HepG2 (cell line): ENCODE data around the gene CYP2U1. TPM values are rescaled to one million over a fixed set of nuclear protein-coding genes. Genes with fewer than 3 reads are reported as not detected.

Experiments used
- ATAC-seq: fragments of 200-7000 bp; cut with Tn5 transposase; 3 replicates; pipeline ENCODE4 v1.9.1; 2020; ENCODE audit warnings: mild to moderate bottlenecking, moderate library complexity
- BruUV-seq: library from RNA; stranded (reverse); fragments of 400-500 nt; replicated peaks from 2 replicates; lab custom pipeline; 2021; lab: Mats Ljungman, UMichigan
- CTCF ChIA-PET: fragments of 300-600 bp; formaldehyde crosslinking; extraction: SDS; loops from one replicate; lab custom pipeline; 2021; ENCODE audit warnings: low total read pairs, inconsistent platforms, low intra/inter-chr PET ratio; lab: Yijun Ruan, JAX
- POLR2A ChIA-PET: fragments of 350-600 bp; sonication (Branson Sonifier 250); formaldehyde crosslinking; loops from one replicate; lab custom pipeline; 2020; ENCODE audit warnings: antibody characterized with exemption, inconsistent platforms; lab: Yijun Ruan, JAX
- DNase-seq: peaks from one replicate; pipeline ENCODE4 v3.0.0-alpha.2; 2015; ENCODE audit warnings: low spot score
- FAIRE-seq: peaks from 3 replicates; lab custom pipeline; 2011; peaks lifted over from hg19 to GRCh38; lab: Jason Lieb, UNC
- H2AFZ ChIP-seq: one replicate; pipeline ENCODE4 v1.6.1; 2011; ENCODE audit warnings: low read length, inconsistent platforms
- H3K27ac ChIP-seq: fragments of 300-600 bp; 3 replicates; pipeline ENCODE4 v1.8.0; 2011; ENCODE audit warnings: mixed run types, mild to moderate bottlenecking, mixed read lengths, low read length, inconsistent platforms; ENCODE audit not compliant: insufficient read depth; ENCODE audit errors: extremely low read length
- H3K27me3 ChIP-seq, 2 experiments: fragments of 200-600 bp in 1 of 2; 2 replicates in 1 of 2; 3 replicates in 1 of 2; pipeline versions ENCODE4 v1.6.0 to v1.8.0; 2011; ENCODE audit warnings: low read length in 2 of 2, mild to moderate bottlenecking in 2 of 2, moderate library complexity in 2 of 2, inconsistent platforms in 1 of 2; ENCODE audit not compliant: insufficient read depth in 2 of 2, control insufficient read depth in 1 of 2
- H3K36me3 ChIP-seq, 2 experiments: fragments of 200-600 bp in 1 of 2; replicated peaks in 1 of 2; 2 replicates in 1 of 2; 3 replicates in 1 of 2; pipeline versions ENCODE4 v1.5.1 to v1.8.0; 2011; ENCODE audit warnings: low read length in 2 of 2, inconsistent platforms in 1 of 2; ENCODE audit not compliant: insufficient read depth in 2 of 2, control insufficient read depth in 1 of 2
- H3K4me1 ChIP-seq: 2 replicates; pipeline ENCODE4 v1.5.1; 2012; ENCODE audit warnings: low read length, inconsistent platforms; ENCODE audit not compliant: insufficient read depth
- H3K4me2 ChIP-seq: 2 replicates; pipeline ENCODE4 v1.6.0; 2011; ENCODE audit warnings: low read depth, low read length, inconsistent platforms
- H3K4me3 ChIP-seq, 3 experiments: fragments of 200-600 bp in 1 of 3; sonication (generic), shearing (Covaris generic) in 1 of 3; replicated peaks in 1 of 3; 2 replicates each; pipeline ENCODE4 v1.5.1; 2011 to 2016; ENCODE audit warnings: low read length in 3 of 3, inconsistent platforms in 2 of 3, low read depth in 2 of 3, mild to moderate bottlenecking in 2 of 3, control low read depth in 1 of 3, mixed read lengths in 1 of 3; ENCODE audit not compliant: insufficient read depth in 1 of 3
- H3K79me2 ChIP-seq: one replicate; pipeline ENCODE4 v1.6.1; 2011; ENCODE audit warnings: low read length, inconsistent platforms; ENCODE audit not compliant: insufficient read depth
- H3K9ac ChIP-seq: 2 replicates; pipeline ENCODE4 v1.6.0; 2011; ENCODE audit warnings: mild to moderate bottlenecking, low read depth, low read length, inconsistent platforms; ENCODE audit not compliant: insufficient read depth
- H3K9me3 ChIP-seq: 2 replicates; pipeline ENCODE4 v1.5.1; 2012; ENCODE audit warnings: mild to moderate bottlenecking, low read length
- H4K20me1 ChIP-seq: 2 replicates; pipeline ENCODE4 v1.6.0; 2011; ENCODE audit warnings: inconsistent platforms, mild to moderate bottlenecking, low read length, moderate library complexity; ENCODE audit not compliant: insufficient read depth
- AGO1 ChIP-seq: fragments of 200-400 bp; formaldehyde crosslinking; IDR thresholded peaks from 2 replicates; pipeline ENCODE4 v1.6.1; 2017; ENCODE audit warnings: mild to moderate bottlenecking, low read depth, low read length, moderate library complexity; ENCODE audit not compliant: poor library complexity, severe bottlenecking
- ARNT2 ChIP-seq: sonication (generic); formaldehyde crosslinking; IDR thresholded peaks from 2 replicates; pipeline ENCODE4 v1.8.0; 2022; ENCODE audit warnings: mild to moderate bottlenecking, low read depth, missing genetic modification reagents, moderate library complexity
- ATF2 ChIP-seq: sonication (generic); formaldehyde crosslinking; IDR thresholded peaks from 2 replicates; pipeline ENCODE4 v1.4.0; 2020; ENCODE audit warnings: missing genetic modification reagents
- HOXA9 ChIP-seq: sonication (generic); formaldehyde crosslinking; IDR thresholded peaks from 2 replicates; pipeline ENCODE4 v1.8.1; 2022; ENCODE audit warnings: missing genetic modification reagents, mild to moderate bottlenecking, moderate library complexity, borderline replicate concordance
- KDM1A ChIP-seq: IDR thresholded peaks from 2 replicates; pipeline ENCODE4 v1.6.1; 2016; ENCODE audit warnings: missing compliant biosample characterization
- SRSF1 ChIP-seq: fragments of 200-400 bp; formaldehyde crosslinking; optimal IDR thresholded peaks from 2 replicates; pipeline ENCODE3; 2017; ENCODE audit warnings: mild to moderate bottlenecking, low read depth, low read length, moderate library complexity
- SRSF4 ChIP-seq: fragments of 200-400 bp; formaldehyde crosslinking; IDR thresholded peaks from one replicate; pipeline ENCODE4 v1.6.1; 2018; ENCODE audit warnings: mild to moderate bottlenecking, low read depth, low read length, moderate library complexity; ENCODE audit not compliant: poor library complexity, severe bottlenecking
- TIGD3 ChIP-seq: sonication (generic); formaldehyde crosslinking; IDR thresholded peaks from 2 replicates; pipeline ENCODE4 v1.5.1; 2020; ENCODE audit warnings: mild to moderate bottlenecking, missing genetic modification reagents, borderline replicate concordance
- TOPORS ChIP-seq: sonication (generic); formaldehyde crosslinking; IDR thresholded peaks from 2 replicates; pipeline ENCODE4 v1.8.0; 2023; ENCODE audit warnings: mild to moderate bottlenecking, missing genetic modification reagents
- TRAFD1 ChIP-seq: sonication (generic); formaldehyde crosslinking; IDR thresholded peaks from 2 replicates; pipeline ENCODE4 v1.5.1; 2020; ENCODE audit warnings: missing genetic modification reagents, mild to moderate bottlenecking, borderline replicate concordance
- ZBTB2 ChIP-seq: sonication (generic); formaldehyde crosslinking; IDR thresholded peaks from 2 replicates; pipeline ENCODE4 v1.8.0; 2022; ENCODE audit warnings: low read depth, missing genetic modification reagents
- ZFP91 ChIP-seq: sonication (generic); formaldehyde crosslinking; IDR thresholded peaks from 2 replicates; pipeline ENCODE4 v1.9.0; 2022; ENCODE audit warnings: missing genetic modification reagents, mild to moderate bottlenecking, borderline replicate concordance
- ZNF446 ChIP-seq: sonication (generic); formaldehyde crosslinking; IDR thresholded peaks from 2 replicates; pipeline ENCODE4 v1.5.0; 2020; ENCODE audit warnings: mild to moderate bottlenecking, missing genetic modification reagents
- ZSCAN22 ChIP-seq: sonication (generic); formaldehyde crosslinking; IDR thresholded peaks from 2 replicates; pipeline ENCODE4 v1.4.0; 2020; ENCODE audit warnings: mild to moderate bottlenecking, missing genetic modification reagents
- WGBS: methylation state at CpG from one replicate; pipeline ENCODE4 v1.1.6; 2017; ENCODE audit warnings: low lambda C conversion rate; 5-methylcytosine and 5-hydroxymethylcytosine counted together
- in situ Hi-C: cut with HindIII; loops from 2 replicates; pipeline ENCODE4 v1.10.0; 2017; ENCODE audit warnings: low pct_unique_long_range_greater_than_20kb; ENCODE audit not compliant: extremely low pct_ligation_motif_present
- intact Hi-C: fragments of 100-400 bp; cut with micrococcal nuclease; formaldehyde crosslinking; loops from one replicate; pipeline ENCODE4 v1.10.0; 2022; ENCODE audit not compliant: unreplicated experiment
- polyA plus RNA-seq, 8 experiments: library from polyadenylated mRNA; depleted of rRNA in 3 of 8; stranded (reverse) in 7 of 8; unstranded in 1 of 8; fragments of >200 nt; fragmentation: Illumina TruSeq in 4 of 8; extraction: Trizol in 4 of 8; gene quantifications; 2 replicates each; pipeline versions ENCODE4 v1.2.1 to v1.2.3, GENCODE V29; 2011 to 2016; ENCODE audit warnings: low read depth in 4 of 8, missing spikeins in 1 of 8, mixed read lengths in 1 of 8; ENCODE audit not compliant: insufficient read depth in 1 of 8
- total RNA-seq, 5 experiments: library from RNA; depleted of rRNA; stranded (reverse); fragments of >200 nt; fragmentation: Illumina TruSeq; extraction: Trizol; gene quantifications; 2 replicates each; pipeline ENCODE4 v1.2.3, GENCODE V29; 2016; ENCODE audit warnings: low read depth in 1 of 5

The CYP2U1 gene
- total and polyA plus RNA-seq, 2 of the 13 experiments (the other 11 are each of a cell fraction or from before 2014, with no cell fraction given), result 1.4 to 3.4 TPM

GRCh38 chr4:107900508-107900907 lies 30.8 kb upstream of the CYP2U1 start (continued):
- TF ChIP-seq ZBTB2, result no peak

GRCh38 chr4:107901213-107901934 lies 30.0 kb upstream of the CYP2U1 start:
- no peak for DNase-seq
- FAIRE-seq, result no peak
- Histone ChIP-seq H3K9ac (no peak overlapping the region), H3K27ac (no peak overlapping the region), H2AFZ (no peak overlapping the region), H3K27me3 (no peaks in the 10 kb centered on the region), H3K9me3 (no peaks in the 10 kb centered on the region), H4K20me1 (no peaks in the 10 kb centered on the region), H3K4me3 (no peak overlapping the region), H3K4me1 (peaks cover 4% of the 10 kb centered on the region), H3K79me2 (no peaks in the 10 kb centered on the region), H3K36me3 (no peaks in the 10 kb centered on the region), H3K4me2 (no peak overlapping the region)
- intact Hi-C loops, result no loop called here
- ATAC-seq, result no peak
- ChIA-PET POLR2A (no interaction called here), CTCF (no interaction called here)
- in situ Hi-C loops, result no loop called here
- WGBS, result 88% methylated on average over 2 of the region's 2 CpGs
- BruUV-seq, result no TSS peak
- TF ChIP-seq TOPORS (CRISPR knock-in tag), result no peak
- TF ChIP-seq ZFP91, result no peak
- TF ChIP-seq TIGD3 (CRISPR knock-in tag), result no peak
- no peak for TF ChIP-seq AGO1
- no peak for TF ChIP-seq KDM1A (CRISPR knock-in tag)
- no peak for TF ChIP-seq SRSF1
- TF ChIP-seq ZSCAN22 (CRISPR knock-in tag), result no peak
- no peak for TF ChIP-seq HOXA9 (CRISPR knock-in tag)
- TF ChIP-seq SRSF4, result no peak
- no peak for TF ChIP-seq TRAFD1 (CRISPR knock-in tag)
- no peak for TF ChIP-seq ATF2 (CRISPR knock-in tag)
- TF ChIP-seq ARNT2, result no peak
- no peak for TF ChIP-seq ZNF446 (CRISPR knock-in tag)
